Measurements from ENCODE around the gene TVP23A. TPM values are rescaled to one million over a fixed set of nuclear protein-coding genes. Genes with fewer than 3 reads are reported as not detected.

The TVP23A gene
- total RNA-seq, 2 donors from 2014 or later: 0.30 to 0.83 TPM

DNA sequence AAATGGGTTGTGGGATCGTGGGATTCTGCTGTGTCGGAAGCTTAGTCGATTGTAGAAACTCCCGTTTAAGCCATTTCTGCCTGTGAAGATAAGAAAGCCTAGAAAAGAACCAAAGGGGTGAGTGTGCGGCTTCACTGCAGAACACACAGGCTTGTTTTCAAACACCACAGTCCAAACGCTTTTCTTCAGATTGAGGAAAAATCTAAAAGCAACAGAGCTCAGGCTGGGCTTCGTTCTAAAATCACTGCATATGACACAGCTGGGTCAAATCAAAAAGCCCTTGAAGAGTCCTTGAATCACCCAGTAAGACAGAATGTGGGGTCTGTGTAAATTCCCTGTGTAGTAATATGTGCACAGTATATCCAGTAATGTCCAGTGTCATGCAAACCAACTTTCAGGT, 49.2 kb downstream of the TVP23A start:
- TF ChIP-seq, protein P1, sequence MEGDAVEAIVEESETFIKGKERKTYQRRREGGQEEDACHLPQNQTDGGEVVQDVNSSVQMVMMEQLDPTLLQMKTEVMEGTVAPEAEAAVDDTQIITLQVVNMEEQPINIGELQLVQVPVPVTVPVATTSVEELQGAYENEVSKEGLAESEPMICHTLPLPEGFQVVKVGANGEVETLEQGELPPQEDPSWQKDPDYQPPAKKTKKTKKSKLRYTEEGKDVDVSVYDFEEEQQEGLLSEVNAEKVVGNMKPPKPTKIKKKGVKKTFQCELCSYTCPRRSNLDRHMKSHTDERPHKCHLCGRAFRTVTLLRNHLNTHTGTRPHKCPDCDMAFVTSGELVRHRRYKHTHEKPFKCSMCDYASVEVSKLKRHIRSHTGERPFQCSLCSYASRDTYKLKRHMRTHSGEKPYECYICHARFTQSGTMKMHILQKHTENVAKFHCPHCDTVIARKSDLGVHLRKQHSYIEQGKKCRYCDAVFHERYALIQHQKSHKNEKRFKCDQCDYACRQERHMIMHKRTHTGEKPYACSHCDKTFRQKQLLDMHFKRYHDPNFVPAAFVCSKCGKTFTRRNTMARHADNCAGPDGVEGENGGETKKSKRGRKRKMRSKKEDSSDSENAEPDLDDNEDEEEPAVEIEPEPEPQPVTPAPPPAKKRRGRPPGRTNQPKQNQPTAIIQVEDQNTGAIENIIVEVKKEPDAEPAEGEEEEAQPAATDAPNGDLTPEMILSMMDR (IDR thresholded peaks at IDR 0.05): no peak
- Histone ChIP-seq H3K36me3 (peaks cover 28% of the 10 kb centered on the region), H3K4me1 (peaks cover 0 to 10% of the 10 kb centered on the region in 2 donors), H3K27ac (no peak overlapping the region), H3K4me3 (no peak overlapping the region), H3K27me3 (no peaks in the 10 kb centered on the region), H3K9me3 (no peaks in the 10 kb centered on the region)
- DNase-seq (ENCODE audit: low spot score): no peak

DNA sequence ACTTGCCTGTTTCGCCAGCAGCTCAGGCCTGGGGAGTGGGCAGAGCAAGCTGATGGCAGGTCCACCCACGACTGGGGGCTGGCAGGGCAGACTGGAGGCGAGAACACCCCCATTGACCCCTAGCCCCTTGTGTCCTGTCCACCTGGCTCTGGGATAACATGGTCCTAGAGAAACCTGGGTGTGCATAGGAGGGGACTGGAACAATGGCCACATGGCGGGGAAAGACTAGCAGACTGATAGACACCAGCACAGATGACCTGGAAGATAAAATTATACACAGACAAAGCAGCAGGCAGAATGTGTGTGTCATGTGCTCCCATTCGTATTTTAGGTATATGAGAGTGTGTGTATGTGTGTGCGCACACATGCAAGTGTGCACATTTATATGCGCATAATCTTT, 51.5 kb downstream of the TVP23A start:
- TF ChIP-seq, protein P1 (IDR thresholded peaks at IDR 0.05): no peak
- peaks cover 51% of the 10 kb centered on the region for H3K36me3 ChIP-seq

DNA sequence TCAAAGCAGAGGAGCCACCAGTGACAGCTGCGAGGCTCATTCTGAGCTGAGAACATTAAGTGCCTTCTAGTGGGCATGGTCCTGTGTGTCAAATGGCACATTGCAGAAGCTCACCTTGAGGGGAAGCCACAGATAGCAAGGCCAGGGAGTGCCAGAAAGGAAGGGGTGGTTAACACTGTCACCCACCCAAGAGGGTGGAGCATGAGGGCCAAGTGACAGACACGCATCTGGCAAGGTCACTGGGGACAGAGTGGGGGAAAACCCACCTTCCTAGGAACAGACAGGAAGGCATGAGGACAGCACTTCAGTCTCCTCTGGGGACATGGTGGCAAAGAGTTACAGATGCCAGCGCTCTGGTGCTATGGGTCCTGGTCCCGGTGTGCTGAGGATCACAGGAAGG, 52.8 kb downstream of the TVP23A start:
- no peak overlapping the region for H3K27ac ChIP-seq
- no peaks in the 10 kb centered on the region for H3K9me3 ChIP-seq
- H3K36me3 ChIP-seq: peaks cover 64% of the 10 kb centered on the region
- no peak for DNase-seq (ENCODE audit: low spot score)
- peaks cover 0 to 10% of the 10 kb centered on the region in 2 donors for H3K4me1 ChIP-seq
- H3K4me3 ChIP-seq: no peak overlapping the region
- TF ChIP-seq, protein P1 (IDR thresholded peaks at IDR 0.05): no peak
- no peaks in the 10 kb centered on the region for H3K27me3 ChIP-seq

More for the DNA sequence above, 51.5 kb downstream of the TVP23A start:
- Histone ChIP-seq H3K4me1 (peaks cover 0 to 10% of the 10 kb centered on the region in 2 donors), H3K9me3 (no peaks in the 10 kb centered on the region), H3K27ac (no peak overlapping the region), H3K27me3 (no peaks in the 10 kb centered on the region), H3K4me3 (no peak overlapping the region)
- no peak for DNase-seq (ENCODE audit: low spot score)

DNA sequence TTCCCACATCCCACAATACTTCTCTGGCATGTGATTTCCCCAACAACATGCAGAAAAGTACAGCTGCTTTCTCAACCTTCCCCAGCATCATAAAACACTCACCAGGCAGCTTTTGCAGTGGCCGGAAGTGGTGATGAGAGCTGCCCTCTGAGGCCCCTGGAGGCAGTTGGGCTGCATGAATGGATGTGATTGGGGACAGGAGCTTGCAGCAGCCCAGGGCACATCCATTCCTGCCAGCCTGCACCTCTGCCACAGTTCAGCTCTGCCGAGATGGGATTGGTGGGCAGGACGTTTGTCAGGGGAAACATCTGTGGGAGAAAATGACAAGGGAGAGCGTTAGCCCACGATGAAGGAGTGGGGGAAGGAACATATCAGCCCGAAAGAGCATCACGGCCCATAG, 55.1 kb downstream of the TVP23A start:
- no peak overlapping the region for H3K4me3 ChIP-seq
- H3K27me3 ChIP-seq: no peaks in the 10 kb centered on the region
- no peak overlapping the region for H3K27ac ChIP-seq
- H3K4me1 ChIP-seq: peaks cover 0 to 10% of the 10 kb centered on the region in 2 donors
- TF ChIP-seq, protein P1 (IDR thresholded peaks at IDR 0.05): no peak
- no peaks in the 10 kb centered on the region for H3K9me3 ChIP-seq
- peaks cover 74% of the 10 kb centered on the region for H3K36me3 ChIP-seq
- DNase-seq (ENCODE audit: low spot score): no peak

DNA sequence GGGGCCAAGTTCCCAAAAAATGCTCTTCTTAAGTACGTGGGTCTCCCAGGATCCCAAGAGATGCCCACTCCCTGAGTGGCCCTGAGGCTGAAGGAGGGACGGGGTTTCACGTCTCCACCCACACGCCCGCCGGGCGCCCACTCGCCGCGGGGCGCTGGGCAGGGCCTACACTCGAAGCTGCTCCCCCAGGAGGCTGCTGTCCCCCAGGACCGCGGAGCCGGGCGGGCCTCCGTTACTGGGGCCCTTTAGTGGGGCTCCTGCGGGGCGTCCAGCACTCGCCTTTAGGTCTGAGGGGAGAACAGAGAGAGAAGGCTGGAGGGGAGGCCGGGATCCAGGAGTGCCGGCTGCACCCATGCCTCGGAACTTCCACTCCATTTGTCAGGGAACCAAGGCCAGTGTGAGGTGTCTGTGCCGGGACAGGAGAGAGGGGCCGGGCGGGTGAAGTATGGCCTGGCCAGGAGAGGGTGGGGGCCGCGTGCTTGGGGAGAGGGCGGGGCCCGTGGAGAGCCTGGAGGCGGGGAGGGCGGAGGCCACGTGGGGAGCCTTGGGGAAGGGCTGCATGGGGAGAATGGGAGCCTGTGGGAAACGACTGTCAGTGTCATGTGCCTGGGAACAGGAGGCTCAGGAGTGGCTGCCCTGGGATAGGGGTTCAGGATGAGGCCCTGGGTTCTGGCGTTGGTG, 56.1 kb downstream of the TVP23A start:
- no peak overlapping the region for H3K27ac ChIP-seq
- H3K27me3 ChIP-seq: no peaks in the 10 kb centered on the region
- peaks cover 77% of the 10 kb centered on the region for H3K36me3 ChIP-seq
- DNase-seq (ENCODE audit: low spot score): no peak
- no peaks in the 10 kb centered on the region for H3K9me3 ChIP-seq
- TF ChIP-seq, protein P1 (IDR thresholded peaks at IDR 0.05): no peak
- peaks cover 0 to 10% of the 10 kb centered on the region in 2 donors for H3K4me1 ChIP-seq
- no peak overlapping the region for H3K4me3 ChIP-seq

DNA sequence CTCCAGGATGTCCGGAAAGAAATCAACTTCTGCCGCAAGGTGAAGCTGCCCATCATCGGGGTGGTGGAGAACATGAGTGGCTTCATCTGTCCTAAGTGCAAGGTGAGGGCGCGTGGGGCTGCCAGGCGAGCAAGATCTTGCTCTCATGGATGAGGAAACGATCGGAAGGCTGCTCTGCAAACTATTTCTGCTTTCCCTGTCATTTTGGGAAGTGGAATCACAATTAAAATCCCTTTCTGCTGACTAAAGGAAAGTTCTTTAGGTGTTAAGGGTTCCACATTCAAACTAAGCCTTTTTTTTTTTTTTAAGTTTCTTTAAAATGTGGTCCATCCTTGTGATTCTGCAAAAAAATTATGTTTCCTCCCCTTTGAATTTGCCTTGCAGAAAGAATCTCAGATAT, 57.2 kb downstream of the TVP23A start:
- Histone ChIP-seq H3K4me1 (peaks cover 0 to 11% of the 10 kb centered on the region in 2 donors), H3K36me3 (peaks cover 78% of the 10 kb centered on the region), H3K27me3 (no peaks in the 10 kb centered on the region), H3K4me3 (no peak overlapping the region), H3K27ac (no peak overlapping the region), H3K9me3 (no peaks in the 10 kb centered on the region)
- TF ChIP-seq, protein P1 (IDR thresholded peaks at IDR 0.05): no peak
- DNase-seq (ENCODE audit: low spot score): no peak
